Left colon (tissue), 2 donors: ENCODE data around the gene KIF19. TPM values are rescaled to one million over a fixed set of nuclear protein-coding genes. Genes with fewer than 3 reads are reported as not detected.

Experiments used
- ATAC-seq: fragments of 200-7000 bp; cut with Tn5 transposase; one replicate; pipeline ENCODE4 v1.9.1; 2020; ENCODE audit warnings: mild to moderate bottlenecking, moderate library complexity
- DNase-seq, 2 donors: peaks; one replicate each; pipeline ENCODE4 v3.0.0-alpha.2; 2020
- intact Hi-C, 2 donors: fragments of 100-400 bp; cut with DNase I in 1 of 2; cut with micrococcal nuclease in 1 of 2; formaldehyde crosslinking; loops; one replicate each; pipeline versions ENCODE4 v1.11.2 to v1.14.0; 2022; cut with DNase I, micrococcal nuclease
- total RNA-seq, 2 donors: library from RNA; stranded (reverse); fragmentation: NEBNext Ultra II Directional; extraction: Animal tissue kit (Norgen Biotek cat#: 25700); gene quantifications; one replicate each; pipeline ENCODE4 v1.2.1, GENCODE V29; 2021
- donor health status: DM: no; HTN: no; CAD: no.
- donor health status: DM: yes; HTN: yes; CAD: no.

KIF19 gene
- total RNA-seq, 2 donors from 2014 or later: 2.1 to 3.5 TPM

GRCh38 chr17:74373838-74374606 is 48.0 kb downstream of the KIF19 start:
- peak; percentile 56 to 76 for DNase-seq
- intact Hi-C loops: no loop called here
- ATAC-seq: peak; percentile 96

- no peak for ATAC-seq
- intact Hi-C loops: loop anchor here in 1 of 2 donors (5.0 kb wide), 1 partner anchor 82 kb away; no protein-coding TSS in a partner anchor
- no peak for DNase-seq
Observed at GRCh38 chr17:74374858-74375257, 48.8 kb downstream of the KIF19 start.

GRCh38 chr17:74379495-74380085 is 53.6 kb downstream of the KIF19 start:
- peak; percentile 69 for ATAC-seq
- peak; percentile 88 to 98 for DNase-seq
- intact Hi-C loops: loop anchor here (2.0 to 5.0 kb wide), 2 partner anchors 77 to 78 kb away; no protein-coding TSS in a partner anchor

- intact Hi-C loops: no loop called here
- peak; percentile 78 for ATAC-seq
- peak; percentile 66 to 72 for DNase-seq
Observed at GRCh38 chr17:74380086-74380958, 54.3 kb downstream of the KIF19 start.

- ATAC-seq: peak; percentile 42
- peak; percentile 45 to 48 for DNase-seq
- intact Hi-C loops: no loop called here
Observed at GRCh38 chr17:74380959-74381808, 55.2 kb downstream of the KIF19 start.

- no peak for ATAC-seq
- DNase-seq: no peak
- intact Hi-C loops: no loop called here
Observed at GRCh38 chr17:74383141-74383540, 57.1 kb downstream of the KIF19 start.

- DNase-seq (no peak), ATAC-seq (no peak)
- intact Hi-C loops: no loop called here
Observed at GRCh38 chr17:74385201-74385600, 59.2 kb downstream of the KIF19 start.

GRCh38 chr17:74386386-74386785 is 60.4 kb downstream of the KIF19 start:
- DNase-seq (no peak), ATAC-seq (peak; percentile 48)
- intact Hi-C loops: no loop called here

GRCh38 chr17:74387365-74388218 is 61.6 kb downstream of the KIF19 start:
- intact Hi-C loops: no loop called here
- no peak for DNase-seq
- peak; percentile 76 for ATAC-seq

GRCh38 chr17:74389084-74389753 is 63.2 kb downstream of the KIF19 start:
- ATAC-seq (no peak), DNase-seq (no peak)
- intact Hi-C loops: no loop called here

GRCh38 chr17:74389937-74390679 is 64.1 kb downstream of the KIF19 start:
- DNase-seq: no peak
- no peak for ATAC-seq
- intact Hi-C loops: no loop called here

- DNase-seq (no peak), ATAC-seq (no peak)
- intact Hi-C loops: no loop called here
Observed at GRCh38 chr17:74390680-74391653, 64.9 kb downstream of the KIF19 start.

GRCh38 chr17:74391771-74392170 is 65.7 kb downstream of the KIF19 start:
- intact Hi-C loops: no loop called here
- ATAC-seq: no peak
- DNase-seq: no peak

GRCh38 chr17:74392848-74393247 is 66.8 kb downstream of the KIF19 start:
- intact Hi-C loops: no loop called here
- DNase-seq: no peak
- no peak for ATAC-seq

- intact Hi-C loops: no loop called here
- ATAC-seq (no peak), DNase-seq (no peak)
Observed at GRCh38 chr17:74393346-74393942, 67.4 kb downstream of the KIF19 start.
